Fibroblast of the conjunctiva (primary cell): ENCODE results near the gene KDM4C.
"Not testable (repeated sequence)": the region's sequence is repeated elsewhere in the genome, so short reads cannot be mapped to it uniquely, and the experiment has no call there.

Source experiments
- DNase-seq: peaks from one replicate; pipeline ENCODE4 v3.0.0-alpha.2; 2010; ENCODE audit warnings: low read depth

Gene KDM4C

GRCh38 chr9:6975198-6975597 lies 217.4 kb downstream of the KDM4C start:
- DNase-seq, result no peak

- no peak for DNase-seq
These were observed 220.0 kb downstream of the KDM4C start for GRCh38 chr9:6977761-6978160.

GRCh38 chr9:6978591-6978990 lies 220.8 kb downstream of the KDM4C start:
- no peak for DNase-seq

GRCh38 chr9:6984941-6985578 lies 227.3 kb downstream of the KDM4C start:
- no peak for DNase-seq

- DNase-seq, result no peak
These were observed 228.5 kb downstream of the KDM4C start for GRCh38 chr9:6986141-6986815.

GRCh38 chr9:6987381-6987780 lies 229.6 kb downstream of the KDM4C start:
- DNase-seq, result no peak

GRCh38 chr9:6991418-6991817 lies 233.6 kb downstream of the KDM4C start:
- DNase-seq, result no peak

GRCh38 chr9:6996061-6996854 lies 238.5 kb downstream of the KDM4C start:
- DNase-seq, result no peak

- DNase-seq, result no peak
These were observed 239.6 kb downstream of the KDM4C start for GRCh38 chr9:6997330-6997729.

- DNase-seq, result no peak
These were observed 242.0 kb downstream of the KDM4C start for GRCh38 chr9:6999794-7000193.

GRCh38 chr9:7001571-7001970 lies 243.8 kb downstream of the KDM4C start:
- no peak for DNase-seq

GRCh38 chr9:7003861-7004260 lies 246.1 kb downstream of the KDM4C start:
- DNase-seq, result no peak

GRCh38 chr9:7006417-7006816 lies 248.6 kb downstream of the KDM4C start:
- no peak for DNase-seq

- DNase-seq, result no peak
These were observed 250.6 kb downstream of the KDM4C start for GRCh38 chr9:7008411-7008810.

- no peak for DNase-seq
These were observed 251.3 kb downstream of the KDM4C start for GRCh38 chr9:7009065-7009464.

GRCh38 chr9:7011395-7012067 lies 253.8 kb downstream of the KDM4C start:
- DNase-seq, result no peak

- no peak for DNase-seq
These were observed 270.2 kb downstream of the KDM4C start for GRCh38 chr9:7027996-7028395.

- no peak for DNase-seq
These were observed 270.8 kb downstream of the KDM4C start for GRCh38 chr9:7028591-7028990.

GRCh38 chr9:7030943-7031342 lies 273.2 kb downstream of the KDM4C start:
- DNase-seq, result not testable (repeated sequence)

- no peak for DNase-seq
These were observed 275.6 kb downstream of the KDM4C start for GRCh38 chr9:7033076-7034045.

- DNase-seq, result no peak
These were observed 279.4 kb downstream of the KDM4C start for GRCh38 chr9:7037176-7037575.
